WTC11 (cell line): ENCODE measurements around the gene SERPINF2. TPM values are rescaled to one million over a fixed set of nuclear protein-coding genes. Genes with fewer than 3 reads are reported as not detected.

Experiments
- ATAC-seq: fragments of 200-7000 bp; cut with Tn5 transposase; 2 replicates; pipeline ENCODE4 v1.10.0; 2021; ENCODE audit warnings: mild to moderate bottlenecking, moderate library complexity
- CTCF ChIA-PET: fragments of 300-600 bp; sonication (Branson Sonifier 250); formaldehyde crosslinking; loops from one replicate; lab custom pipeline; 2021; ENCODE audit warnings: antibody characterized with exemption; lab: Charles Lee
- POLR2A ChIA-PET: fragments of 350-600 bp; sonication (Branson Sonifier 250); formaldehyde crosslinking; loops from one replicate; lab custom pipeline; 2021; ENCODE audit warnings: antibody characterized with exemption; lab: Charles Lee
- DNase-seq: peaks from one replicate; pipeline ENCODE4 v3.0.0; 2021; ENCODE audit warnings: low spot score
- H3K27ac Mint-ChIP-seq: 2 replicates; pipeline ENCODE4 v1.8.0; 2021; ENCODE audit warnings: mixed read lengths
- H3K27me3 Mint-ChIP-seq: 2 replicates; pipeline ENCODE4 v1.8.0; 2021; ENCODE audit warnings: low read depth, mild to moderate bottlenecking, moderate library complexity, mixed read lengths
- H3K36me3 Mint-ChIP-seq: 2 replicates; pipeline ENCODE4 v1.8.0; 2021; ENCODE audit warnings: mixed read lengths
- H3K4me1 Mint-ChIP-seq: 2 replicates; pipeline ENCODE4 v1.8.0; 2022; ENCODE audit warnings: mixed read lengths
- H3K4me3 Mint-ChIP-seq: 2 replicates; pipeline ENCODE4 v1.8.0; 2021; ENCODE audit warnings: mild to moderate bottlenecking, moderate library complexity, mixed read lengths
- H3K9me3 Mint-ChIP-seq: 2 replicates; pipeline ENCODE4 v1.8.0; 2021; ENCODE audit warnings: mixed read lengths
- ATF1 ChIP-seq: sonication (generic); formaldehyde crosslinking; IDR thresholded peaks from 2 replicates; pipeline ENCODE4 v1.8.1; 2023; ENCODE audit warnings: mild to moderate bottlenecking, moderate library complexity, missing genetic modification reagents
- NFYB ChIP-seq: sonication (generic); formaldehyde crosslinking; conservative IDR thresholded peaks from 2 replicates; pipeline ENCODE4 v1.8.0; 2022; ENCODE audit warnings: low read depth, missing genetic modification reagents
- PRDM15 ChIP-seq: sonication (generic); formaldehyde crosslinking; IDR thresholded peaks from 2 replicates; pipeline ENCODE4 v1.8.0; 2022; ENCODE audit warnings: missing genetic modification reagents
- SMAD3 ChIP-seq: sonication (generic); formaldehyde crosslinking; IDR thresholded peaks from 2 replicates; pipeline ENCODE4 v1.8.0; 2022; ENCODE audit warnings: missing genetic modification reagents, mild to moderate bottlenecking, borderline replicate concordance
- SMAD4 ChIP-seq: sonication (generic); formaldehyde crosslinking; IDR thresholded peaks from 2 replicates; pipeline ENCODE4 v1.8.0; 2022; ENCODE audit warnings: mild to moderate bottlenecking, missing genetic modification reagents
- TCF7 ChIP-seq: sonication (generic); formaldehyde crosslinking; IDR thresholded peaks from 2 replicates; pipeline ENCODE4 v1.8.0; 2022; ENCODE audit warnings: mild to moderate bottlenecking, low read depth, missing genetic modification reagents, moderate library complexity
- ZMAT4 ChIP-seq: fragments of 250-450 bp; sonication (Bioruptor Pico); IDR thresholded peaks from 2 replicates; pipeline ENCODE4 v1.9.0; 2021; ENCODE audit warnings: mild to moderate bottlenecking
- ZNF219 ChIP-seq: sonication (generic); formaldehyde crosslinking; IDR thresholded peaks from 2 replicates; pipeline ENCODE4 v1.8.0; 2023; ENCODE audit warnings: missing genetic modification reagents, mild to moderate bottlenecking, borderline replicate concordance
- ZNF263 ChIP-seq: sonication (generic); formaldehyde crosslinking; IDR thresholded peaks from 2 replicates; pipeline ENCODE4 v1.8.1; 2022; ENCODE audit warnings: low read depth, mild to moderate bottlenecking, moderate library complexity, missing genetic modification reagents
- ZNF317 ChIP-seq: sonication (generic); formaldehyde crosslinking; IDR thresholded peaks from 2 replicates; pipeline ENCODE4 v1.8.1; 2023; ENCODE audit warnings: low read depth, mild to moderate bottlenecking, moderate library complexity, missing genetic modification reagents, borderline replicate concordance
- ZNF423 ChIP-seq: fragments of 250-450 bp; sonication (Bioruptor Pico); IDR thresholded peaks from 2 replicates; pipeline ENCODE4 v2.1.2; 2022; ENCODE audit warnings: mild to moderate bottlenecking, moderate library complexity
- ZNF512 ChIP-seq: sonication (generic); formaldehyde crosslinking; IDR thresholded peaks from 2 replicates; pipeline ENCODE4 v1.8.1; 2022; ENCODE audit warnings: missing genetic modification reagents, borderline replicate concordance
- total RNA-seq: library from RNA; stranded (reverse); gene quantifications from 3 replicates; pipeline ENCODE4 v1.2.3, GENCODE V29; 2021
- TF ChIP-seq, protein P1 (sequence below): sonication (generic); formaldehyde crosslinking; IDR thresholded peaks from 2 replicates; pipeline ENCODE4 v1.8.1; 2023; ENCODE audit warnings: mild to moderate bottlenecking, missing genetic modification reagents, moderate library complexity
- TF ChIP-seq, protein P2 (sequence below): sonication (generic); formaldehyde crosslinking; IDR thresholded peaks from 2 replicates; pipeline ENCODE4 v1.8.1; 2022; ENCODE audit warnings: low read depth, missing genetic modification reagents, borderline replicate concordance
- TF ChIP-seq, protein P3 (sequence below): fragments of 250-450 bp; sonication (Bioruptor Pico); IDR thresholded peaks from 2 replicates; pipeline ENCODE4 v1.9.0; 2021; ENCODE audit warnings: moderate library complexity, mild to moderate bottlenecking, inconsistent platforms, borderline replicate concordance
- TF ChIP-seq, protein P4 (sequence below): sonication (generic); formaldehyde crosslinking; IDR thresholded peaks from 2 replicates; pipeline ENCODE4 v1.8.0; 2022; ENCODE audit warnings: mild to moderate bottlenecking, missing genetic modification reagents
- TF ChIP-seq, protein P5 (sequence below): sonication (generic); formaldehyde crosslinking; IDR thresholded peaks from 2 replicates; pipeline ENCODE4 v1.8.1; 2023; ENCODE audit warnings: mild to moderate bottlenecking, moderate library complexity, missing genetic modification reagents

Gene SERPINF2
- total RNA-seq, 1 experiment from 2014 or later: 1.6 TPM

GRCh38 chr17:1766382-1767135 lies 23.9 kb downstream of the SERPINF2 start (continued):
- no peak for TF ChIP-seq ZNF512 (CRISPR knock-in tag)
- TF ChIP-seq NFYB: no peak
- no peak for TF ChIP-seq ZNF219 (CRISPR knock-in tag)
- TF ChIP-seq ZNF423 (CRISPR knock-in tag): no peak
- TF ChIP-seq, protein P1, sequence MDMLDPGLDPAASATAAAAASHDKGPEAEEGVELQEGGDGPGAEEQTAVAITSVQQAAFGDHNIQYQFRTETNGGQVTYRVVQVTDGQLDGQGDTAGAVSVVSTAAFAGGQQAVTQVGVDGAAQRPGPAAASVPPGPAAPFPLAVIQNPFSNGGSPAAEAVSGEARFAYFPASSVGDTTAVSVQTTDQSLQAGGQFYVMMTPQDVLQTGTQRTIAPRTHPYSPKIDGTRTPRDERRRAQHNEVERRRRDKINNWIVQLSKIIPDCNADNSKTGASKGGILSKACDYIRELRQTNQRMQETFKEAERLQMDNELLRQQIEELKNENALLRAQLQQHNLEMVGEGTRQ (CRISPR knock-in tag): no peak
- TF ChIP-seq, protein P2, sequence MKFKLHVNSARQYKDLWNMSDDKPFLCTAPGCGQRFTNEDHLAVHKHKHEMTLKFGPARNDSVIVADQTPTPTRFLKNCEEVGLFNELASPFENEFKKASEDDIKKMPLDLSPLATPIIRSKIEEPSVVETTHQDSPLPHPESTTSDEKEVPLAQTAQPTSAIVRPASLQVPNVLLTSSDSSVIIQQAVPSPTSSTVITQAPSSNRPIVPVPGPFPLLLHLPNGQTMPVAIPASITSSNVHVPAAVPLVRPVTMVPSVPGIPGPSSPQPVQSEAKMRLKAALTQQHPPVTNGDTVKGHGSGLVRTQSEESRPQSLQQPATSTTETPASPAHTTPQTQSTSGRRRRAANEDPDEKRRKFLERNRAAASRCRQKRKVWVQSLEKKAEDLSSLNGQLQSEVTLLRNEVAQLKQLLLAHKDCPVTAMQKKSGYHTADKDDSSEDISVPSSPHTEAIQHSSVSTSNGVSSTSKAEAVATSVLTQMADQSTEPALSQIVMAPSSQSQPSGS (CRISPR knock-in tag): no peak
- no peak for TF ChIP-seq ATF1 (CRISPR knock-in tag)

GRCh38 chr17:1767358-1767757 lies 24.7 kb downstream of the SERPINF2 start:
- TF ChIP-seq, protein P3, sequence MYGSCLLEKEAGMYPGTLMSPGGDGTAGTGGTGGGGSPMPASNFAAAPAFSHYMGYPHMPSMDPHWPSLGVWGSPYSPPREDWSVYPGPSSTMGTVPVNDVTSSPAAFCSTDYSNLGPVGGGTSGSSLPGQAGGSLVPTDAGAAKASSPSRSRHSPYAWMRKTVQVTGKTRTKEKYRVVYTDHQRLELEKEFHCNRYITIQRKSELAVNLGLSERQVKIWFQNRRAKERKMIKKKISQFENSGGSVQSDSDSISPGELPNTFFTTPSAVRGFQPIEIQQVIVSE (CRISPR knock-in tag): no peak
- TF ChIP-seq ZNF317 (CRISPR knock-in tag): no peak
- no peak for TF ChIP-seq ZNF219 (CRISPR knock-in tag)
- TF ChIP-seq ZMAT4 (CRISPR knock-in tag): no peak
- TF ChIP-seq, all 79 proteins: peak for 0
- CTCF ChIA-PET: interaction anchor here (4.1 kb wide), 1 partner anchor 53 kb away, joined by 26 read pairs; no protein-coding TSS in a partner anchor
- Mint-ChIP-seq H3K27ac (no peak overlapping the region), H3K4me1 (peaks cover 28% of the 10 kb centered on the region), H3K27me3 (no peaks in the 10 kb centered on the region), H3K36me3 (no peaks in the 10 kb centered on the region; the same call in 1 of the 2 replicates), H3K9me3 (no peaks in the 10 kb centered on the region), H3K4me3 (no peak overlapping the region)
- no peak for ATAC-seq
- DNase-seq: no peak
- POLR2A ChIA-PET: no interaction called here

DNA sequence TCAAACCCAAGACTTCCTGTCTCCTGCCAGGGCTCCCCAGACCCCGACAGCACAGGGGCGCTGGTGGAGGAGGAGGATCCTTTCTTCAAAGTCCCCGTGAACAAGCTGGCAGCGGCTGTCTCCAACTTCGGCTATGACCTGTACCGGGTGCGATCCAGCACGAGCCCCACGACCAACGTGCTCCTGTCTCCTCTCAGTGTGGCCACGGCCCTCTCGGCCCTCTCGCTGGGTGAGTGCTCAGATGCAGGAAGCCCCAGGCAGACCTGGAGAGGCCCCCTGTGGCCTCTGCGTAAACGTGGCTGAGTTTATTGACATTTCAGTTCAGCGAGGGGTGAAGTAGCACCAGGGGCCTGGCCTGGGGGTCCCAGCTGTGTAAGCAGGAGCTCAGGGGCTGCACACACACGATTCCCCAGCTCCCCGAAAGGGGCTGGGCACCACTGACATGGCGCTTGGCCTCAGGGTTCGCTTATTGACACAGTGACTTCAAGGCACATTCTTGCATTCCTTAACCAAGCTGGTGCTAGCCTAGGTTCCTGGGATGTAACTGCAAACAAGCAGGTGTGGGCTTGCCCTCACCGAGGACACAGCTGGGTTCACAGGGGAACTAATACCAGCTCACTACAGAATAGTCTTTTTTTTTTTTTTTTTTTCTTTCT lies 27.3 kb downstream of the SERPINF2 start:
- H3K27ac Mint-ChIP-seq: peak overlapping the region; percentile 93
- ChIA-PET POLR2A (interaction anchor here (0.6 to 2.3 kb wide), 6 partner anchors 8 to 200 kb away, joined by 4 to 17 read pairs (median 7); partner anchors contain the start of gene SERPINF1), CTCF (interaction anchor here (0.7 to 4.1 kb wide), 14 partner anchors 8 to 140 kb away, joined by 3 to 26 read pairs (median 6); partner anchors contain the start of genes SERPINF1 and WDR81)
- no peaks in the 10 kb centered on the region for H3K9me3 Mint-ChIP-seq
- peak overlapping the region; percentile 50 for H3K4me3 Mint-ChIP-seq
- DNase-seq (peak; percentile 65), ATAC-seq (peak; percentile 87)
- peaks cover 15% of the 10 kb centered on the region for H3K4me1 Mint-ChIP-seq
- H3K27me3 Mint-ChIP-seq: no peaks in the 10 kb centered on the region
- no peaks in the 10 kb centered on the region; the same call in 1 of the 2 replicates for H3K36me3 Mint-ChIP-seq
- TF ChIP-seq ZNF423 (CRISPR knock-in tag) (peak; percentile 97), ATF1 (CRISPR knock-in tag) (no peak), SMAD3 (no peak), ZNF263 (CRISPR knock-in tag) (peak; percentile 40; the same call in 1 of the 2 replicates), PRDM15 (no peak), TCF7 (CRISPR knock-in tag) (no peak), SMAD4 (CRISPR knock-in tag) (no peak)
- TF ChIP-seq, protein P4, sequence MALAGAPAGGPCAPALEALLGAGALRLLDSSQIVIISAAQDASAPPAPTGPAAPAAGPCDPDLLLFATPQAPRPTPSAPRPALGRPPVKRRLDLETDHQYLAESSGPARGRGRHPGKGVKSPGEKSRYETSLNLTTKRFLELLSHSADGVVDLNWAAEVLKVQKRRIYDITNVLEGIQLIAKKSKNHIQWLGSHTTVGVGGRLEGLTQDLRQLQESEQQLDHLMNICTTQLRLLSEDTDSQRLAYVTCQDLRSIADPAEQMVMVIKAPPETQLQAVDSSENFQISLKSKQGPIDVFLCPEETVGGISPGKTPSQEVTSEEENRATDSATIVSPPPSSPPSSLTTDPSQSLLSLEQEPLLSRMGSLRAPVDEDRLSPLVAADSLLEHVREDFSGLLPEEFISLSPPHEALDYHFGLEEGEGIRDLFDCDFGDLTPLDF: no peak
- TF ChIP-seq, protein P5, sequence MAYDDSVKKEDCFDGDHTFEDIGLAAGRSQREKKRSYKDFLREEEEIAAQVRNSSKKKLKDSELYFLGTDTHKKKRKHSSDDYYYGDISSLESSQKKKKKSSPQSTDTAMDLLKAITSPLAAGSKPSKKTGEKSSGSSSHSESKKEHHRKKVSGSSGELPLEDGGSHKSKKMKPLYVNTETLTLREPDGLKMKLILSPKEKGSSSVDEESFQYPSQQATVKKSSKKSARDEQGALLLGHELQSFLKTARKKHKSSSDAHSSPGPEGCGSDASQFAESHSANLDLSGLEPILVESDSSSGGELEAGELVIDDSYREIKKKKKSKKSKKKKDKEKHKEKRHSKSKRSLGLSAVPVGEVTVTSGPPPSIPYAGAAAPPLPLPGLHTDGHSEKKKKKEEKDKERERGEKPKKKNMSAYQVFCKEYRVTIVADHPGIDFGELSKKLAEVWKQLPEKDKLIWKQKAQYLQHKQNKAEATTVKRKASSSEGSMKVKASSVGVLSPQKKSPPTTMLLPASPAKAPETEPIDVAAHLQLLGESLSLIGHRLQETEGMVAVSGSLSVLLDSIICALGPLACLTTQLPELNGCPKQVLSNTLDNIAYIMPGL: 0 out of 2 replicates have a peak, but pooled peaks have one; percentile 20
